Adrenal gland (tissue), 12 donors: ENCODE measurements around the gene TENT4A. TPM values are rescaled to one million over a fixed set of nuclear protein-coding genes. Genes with fewer than 3 reads are reported as not detected.

Experiments used
- DNase-seq, 7 donors: peaks; one replicate each; pipeline ENCODE4 v3.0.0-alpha.2; 2019 to 2020
- H3K27ac ChIP-seq, 5 donors: fragments of 200-600 bp; sonication (generic) in 4 of 5; 1 replicate in 3 of 5; 2 replicates in 2 of 5; pipeline versions ENCODE4 v1.5.1 to v1.8.0; 2016 to 2020; ENCODE audit warnings: mild to moderate bottlenecking in 1 of 5
- H3K27me3 ChIP-seq: fragments of 200-600 bp; 2 replicates; pipeline ENCODE4 v1.8.0; 2021
- H3K36me3 ChIP-seq, 2 donors: fragments of 200-600 bp; replicated peaks in 1 of 2; 1 replicate in 1 of 2; 2 replicates in 1 of 2; pipeline versions ENCODE4 v1.5.1 to v1.8.0; 2018 to 2022
- H3K4me1 ChIP-seq, 2 donors: fragments of 200-600 bp; replicated peaks in 1 of 2; 1 replicate in 1 of 2; 2 replicates in 1 of 2; pipeline versions ENCODE4 v1.5.1 to v1.8.0; 2018 to 2021
- H3K4me3 ChIP-seq, 4 donors: fragments of 200-600 bp; sonication (generic) in 3 of 4; one replicate each; pipeline ENCODE4 v1.5.1; 2016 to 2018
- H3K9me3 ChIP-seq, 3 donors: fragments of 200-600 bp; sonication (generic) in 1 of 3; replicated peaks in 1 of 3; 1 replicate in 2 of 3; 2 replicates in 1 of 3; pipeline versions ENCODE4 v1.5.1 to v1.8.0; 2016 to 2021
- POLR2A ChIP-seq, 2 donors: fragments of 450-650 bp; IDR thresholded peaks; one replicate each; pipeline ENCODE4 v1.6.1; 2017; ENCODE audit warnings: antibody characterized with exemption in 2 of 2, mild to moderate bottlenecking in 2 of 2, moderate library complexity in 1 of 2
- WGBS, 4 donors: extraction: QIAGEN DNeasy Blood & Tissue Kit in 2 of 4; methylation state at CpG; one replicate each; pipeline versions ENCODE4 v1.1.5 to v1.1.7; 2013 to 2017; 5-methylcytosine and 5-hydroxymethylcytosine counted together
- intact Hi-C, 2 donors: fragments of 100-400 bp; cut with DNase I; formaldehyde crosslinking; loops; one replicate each; pipeline versions ENCODE4 v1.14.1 to v1.15.0; 2022 to 2023
- polyA plus RNA-seq, 3 donors: library from polyadenylated mRNA; stranded (reverse); fragments of 200-250 nt in 2 of 3; fragments of 350-450 nt in 1 of 3; fragmentation: Illumina TruSeq in 1 of 3; extraction: RNeasy Lipid Tissue Mini Kit (QIAGEN cat#74804) in 1 of 3; gene quantifications; one replicate each; pipeline ENCODE4 v1.2.3, GENCODE V29; 2013 to 2014
- total RNA-seq, 9 donors: library from RNA; depleted of rRNA in 4 of 9; stranded (reverse); fragments of >200 nt in 4 of 9; fragments of 120-200 nt in 1 of 9; fragmentation: NEBNext Ultra II Directional in 1 of 9; extraction: Animal tissue kit (Norgen Biotek cat#: 25700) in 1 of 9; gene quantifications; one replicate each; pipeline versions ENCODE4 v1.1.0 to v1.2.4, GENCODE V29; 2013 to 2023
- TF ChIP-seq, protein P1 (sequence below), 6 experiments: fragments of 450-650 bp in 4 of 6; fragments of 200-600 bp in 2 of 6; sonication (generic) in 1 of 6; IDR thresholded peaks; 1 replicate in 5 of 6; 2 replicates in 1 of 6; pipeline versions ENCODE4 v1.5.1 to v1.8.0; 2016 to 2021; ENCODE audit warnings: antibody characterized with exemption in 6 of 6, mild to moderate bottlenecking in 2 of 6, moderate library complexity in 1 of 6
- donor health status: healthy with polysubstance abuse.
- donor health status: Bipolar disorder and iron deficiency.
- donor health status: DM: yes; HTN: yes; CAD: no.
- donor health status: DM: no; HTN: no; CAD: no.
- donor health status: DM: no; HTN: no; CAD: no.
- donor health status: DM: yes; HTN: yes; CAD: no.

TENT4A gene
- total and polyA plus RNA-seq, 12 donors: 9.1 to 24.4 (median 14.4) TPM

DNA sequence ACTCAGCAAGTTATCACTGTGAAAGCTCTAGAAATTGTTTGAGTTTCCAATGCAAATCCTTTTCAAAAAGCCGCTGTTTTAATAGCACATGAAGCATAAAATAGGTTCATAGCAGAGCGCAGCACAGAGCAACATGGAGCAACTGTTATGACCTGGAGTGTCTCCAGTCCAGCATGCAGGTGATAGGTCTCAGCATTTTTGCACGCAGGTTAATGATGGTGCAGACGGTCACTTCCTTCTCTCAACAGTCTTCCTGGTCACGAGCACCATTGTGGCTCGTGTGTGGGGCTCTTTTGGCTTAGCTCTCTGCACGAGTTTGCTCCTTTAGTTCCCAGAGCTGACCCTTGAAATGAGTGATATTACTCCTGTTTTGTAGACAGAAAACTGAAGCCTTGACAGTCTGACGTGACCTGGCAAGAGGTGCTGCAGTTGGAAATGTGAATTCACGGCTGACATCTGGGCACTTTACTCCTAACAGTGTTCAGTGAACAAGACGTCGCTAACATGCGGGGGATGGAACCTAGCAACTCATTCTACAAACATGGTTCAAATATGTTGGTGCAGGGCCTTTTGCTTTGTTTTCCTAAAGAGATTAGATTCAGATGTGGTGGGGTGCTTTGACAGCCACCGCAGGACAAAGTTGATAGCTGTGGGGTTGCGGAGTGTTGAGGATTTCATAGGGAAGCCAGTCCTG, 10.0 kb downstream of the TENT4A start:
- H3K27me3 ChIP-seq: no peaks in the 10 kb centered on the region
- peak in 1 of 7 donors; percentile 15 for DNase-seq
- no peak overlapping the region for H3K27ac ChIP-seq
- H3K4me1 ChIP-seq: peaks cover 29 to 60% of the 10 kb centered on the region in 2 donors
- WGBS, 4 donors: 61 to 70% (median 63%) methylated on average over 14 of the region's 14 CpGs
- TF ChIP-seq, protein P1, sequence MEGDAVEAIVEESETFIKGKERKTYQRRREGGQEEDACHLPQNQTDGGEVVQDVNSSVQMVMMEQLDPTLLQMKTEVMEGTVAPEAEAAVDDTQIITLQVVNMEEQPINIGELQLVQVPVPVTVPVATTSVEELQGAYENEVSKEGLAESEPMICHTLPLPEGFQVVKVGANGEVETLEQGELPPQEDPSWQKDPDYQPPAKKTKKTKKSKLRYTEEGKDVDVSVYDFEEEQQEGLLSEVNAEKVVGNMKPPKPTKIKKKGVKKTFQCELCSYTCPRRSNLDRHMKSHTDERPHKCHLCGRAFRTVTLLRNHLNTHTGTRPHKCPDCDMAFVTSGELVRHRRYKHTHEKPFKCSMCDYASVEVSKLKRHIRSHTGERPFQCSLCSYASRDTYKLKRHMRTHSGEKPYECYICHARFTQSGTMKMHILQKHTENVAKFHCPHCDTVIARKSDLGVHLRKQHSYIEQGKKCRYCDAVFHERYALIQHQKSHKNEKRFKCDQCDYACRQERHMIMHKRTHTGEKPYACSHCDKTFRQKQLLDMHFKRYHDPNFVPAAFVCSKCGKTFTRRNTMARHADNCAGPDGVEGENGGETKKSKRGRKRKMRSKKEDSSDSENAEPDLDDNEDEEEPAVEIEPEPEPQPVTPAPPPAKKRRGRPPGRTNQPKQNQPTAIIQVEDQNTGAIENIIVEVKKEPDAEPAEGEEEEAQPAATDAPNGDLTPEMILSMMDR (IDR thresholded peaks at IDR 0.05): no peak
- no peak for TF ChIP-seq POLR2A (IDR thresholded peaks at IDR 0.05)
- intact Hi-C loops: no loop called here
- no peaks in the 10 kb centered on the region for H3K36me3 ChIP-seq
- no peak overlapping the region for H3K4me3 ChIP-seq
- no peaks in the 10 kb centered on the region for H3K9me3 ChIP-seq

DNA sequence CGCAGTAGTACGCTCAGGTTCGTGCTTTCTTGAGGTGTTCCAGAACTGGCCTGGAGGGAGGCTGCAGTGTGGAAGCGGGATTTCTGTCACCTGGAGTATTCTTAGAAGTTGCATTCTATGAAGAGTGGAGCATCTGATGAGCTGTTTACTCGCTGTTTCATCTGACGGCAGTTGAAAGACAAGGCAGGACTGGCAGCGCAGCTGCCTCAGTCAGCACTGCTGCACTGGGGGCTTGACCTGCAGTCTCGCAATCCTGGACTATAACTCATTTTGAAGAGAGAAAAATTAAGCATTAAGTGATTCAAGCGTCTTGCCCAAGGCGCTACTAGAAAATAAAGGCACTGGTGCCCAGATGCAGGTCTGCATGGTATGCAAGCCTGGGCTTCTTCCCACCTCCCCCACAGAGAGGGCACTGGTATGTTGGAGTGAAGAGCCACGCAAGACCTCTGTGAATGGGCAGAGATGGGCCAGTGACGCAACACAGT, 10.6 kb downstream of the TENT4A start:
- no peak for DNase-seq
- H3K4me1 ChIP-seq: peaks cover 29 to 54% of the 10 kb centered on the region in 2 donors
- H3K4me3 ChIP-seq: no peak overlapping the region
- no peak for TF ChIP-seq POLR2A (IDR thresholded peaks at IDR 0.05)
- TF ChIP-seq, protein P1 (IDR thresholded peaks at IDR 0.05): no peak
- no peaks in the 10 kb centered on the region for H3K9me3 ChIP-seq
- no peaks in the 10 kb centered on the region for H3K36me3 ChIP-seq
- H3K27ac ChIP-seq: no peak overlapping the region
- intact Hi-C loops: no loop called here
- 85 to 94% (median 91%) methylated on average over 11 to 12 of the region's 12 CpGs for WGBS, 4 donors
- no peaks in the 10 kb centered on the region for H3K27me3 ChIP-seq

GRCh38 chr5:6724321-6724929, 11.2 kb downstream of the TENT4A start:
- no peak overlapping the region for H3K4me3 ChIP-seq
- intact Hi-C loops: no loop called here
- H3K9me3 ChIP-seq: no peaks in the 10 kb centered on the region
- no peaks in the 10 kb centered on the region for H3K36me3 ChIP-seq
- peaks cover 29 to 53% of the 10 kb centered on the region in 2 donors for H3K4me1 ChIP-seq
- TF ChIP-seq POLR2A (IDR thresholded peaks at IDR 0.05): no peak
- TF ChIP-seq, protein P1 (IDR thresholded peaks at IDR 0.05): no peak
- H3K27me3 ChIP-seq: no peaks in the 10 kb centered on the region
- no peak for DNase-seq
- 87 to 88% (median 88%) methylated on average over 8 of the region's 8 CpGs for WGBS, 4 donors
- no peak overlapping the region for H3K27ac ChIP-seq

- H3K4me1 ChIP-seq: peaks cover 25 to 52% of the 10 kb centered on the region in 2 donors
- 80 to 86% (median 86%) methylated on average over 4 of the region's 4 CpGs for WGBS, 4 donors
- TF ChIP-seq POLR2A (IDR thresholded peaks at IDR 0.05): no peak
- TF ChIP-seq, protein P1 (IDR thresholded peaks at IDR 0.05): no peak
- peak in 1 of 7 donors; percentile 36 for DNase-seq
- H3K36me3 ChIP-seq: no peaks in the 10 kb centered on the region
- no peak overlapping the region for H3K27ac ChIP-seq
- no peaks in the 10 kb centered on the region for H3K27me3 ChIP-seq
- intact Hi-C loops: no loop called here
- no peak overlapping the region for H3K4me3 ChIP-seq
- no peaks in the 10 kb centered on the region for H3K9me3 ChIP-seq
Observed at GRCh38 chr5:6725421-6725820, 12.2 kb downstream of the TENT4A start.
